HUES6 (cell line): Measurements from ENCODE around the gene SLC25A29.

ENCODE experiments used
- H3K27ac ChIP-seq: 2 replicates; pipeline ENCODE4 v1.7.0; 2013; ENCODE audit warnings: low read depth, mild to moderate bottlenecking, low read length, inconsistent platforms
- H3K27me3 ChIP-seq: 2 replicates; pipeline ENCODE4 v1.6.1; 2013; ENCODE audit warnings: low read length; ENCODE audit not compliant: control insufficient read depth, insufficient read depth
- H3K36me3 ChIP-seq: 2 replicates; pipeline ENCODE4 v1.6.1; 2013; ENCODE audit warnings: low read length; ENCODE audit not compliant: control insufficient read depth, insufficient read depth
- H3K4me1 ChIP-seq: 2 replicates; pipeline ENCODE4 v1.6.1; 2013; ENCODE audit warnings: low read length; ENCODE audit not compliant: control insufficient read depth, insufficient read depth
- H3K4me3 ChIP-seq: 2 replicates; pipeline ENCODE4 v1.5.1; 2013; ENCODE audit warnings: low read depth, low read length
- H3K9ac ChIP-seq: one replicate; pipeline ENCODE4 v1.6.1; 2013; ENCODE audit warnings: mild to moderate bottlenecking, low read length
- H3K9me3 ChIP-seq: 2 replicates; pipeline ENCODE4 v1.6.1; 2013; ENCODE audit warnings: low read depth, low read length; ENCODE audit not compliant: control insufficient read depth, insufficient read depth

SLC25A29 gene

DNA sequence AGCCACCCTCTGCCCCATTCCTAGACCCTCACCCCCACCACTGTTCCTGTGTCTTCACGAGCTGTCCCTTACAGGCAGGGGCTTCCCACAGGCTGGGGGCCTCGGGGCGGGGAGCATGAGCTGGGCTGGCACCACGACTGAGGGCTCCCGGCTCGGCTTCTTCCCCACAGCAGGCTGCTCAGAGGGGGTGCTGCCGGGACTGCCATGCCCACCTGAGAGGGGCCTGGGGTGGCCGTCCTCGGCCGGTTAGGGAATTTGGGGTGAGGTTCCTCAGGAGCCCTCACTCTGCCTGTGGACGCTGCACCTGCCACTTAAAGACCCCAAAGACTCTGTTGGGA, 23.7 kb upstream of the SLC25A29 start:
- Histone ChIP-seq H3K9me3 (no peaks in the 10 kb centered on the region), H3K4me1 (no peaks in the 10 kb centered on the region; the same call in 1 of the 2 replicates), H3K36me3 (peaks cover 21% of the 10 kb centered on the region), H3K27ac (no peak overlapping the region), H3K4me3 (no peak overlapping the region), H3K27me3 (no peaks in the 10 kb centered on the region), H3K9ac (no peak overlapping the region)

GRCh38 chr14:100329233-100330006, 23.2 kb upstream of the SLC25A29 start:
- no peak overlapping the region for H3K9ac ChIP-seq
- no peaks in the 10 kb centered on the region for H3K27me3 ChIP-seq
- no peak overlapping the region for H3K27ac ChIP-seq
- H3K4me1 ChIP-seq, result no peaks in the 10 kb centered on the region; the same call in 1 of the 2 replicates
- peaks cover 15% of the 10 kb centered on the region for H3K36me3 ChIP-seq
- no peak overlapping the region for H3K4me3 ChIP-seq
- no peaks in the 10 kb centered on the region for H3K9me3 ChIP-seq

DNA sequence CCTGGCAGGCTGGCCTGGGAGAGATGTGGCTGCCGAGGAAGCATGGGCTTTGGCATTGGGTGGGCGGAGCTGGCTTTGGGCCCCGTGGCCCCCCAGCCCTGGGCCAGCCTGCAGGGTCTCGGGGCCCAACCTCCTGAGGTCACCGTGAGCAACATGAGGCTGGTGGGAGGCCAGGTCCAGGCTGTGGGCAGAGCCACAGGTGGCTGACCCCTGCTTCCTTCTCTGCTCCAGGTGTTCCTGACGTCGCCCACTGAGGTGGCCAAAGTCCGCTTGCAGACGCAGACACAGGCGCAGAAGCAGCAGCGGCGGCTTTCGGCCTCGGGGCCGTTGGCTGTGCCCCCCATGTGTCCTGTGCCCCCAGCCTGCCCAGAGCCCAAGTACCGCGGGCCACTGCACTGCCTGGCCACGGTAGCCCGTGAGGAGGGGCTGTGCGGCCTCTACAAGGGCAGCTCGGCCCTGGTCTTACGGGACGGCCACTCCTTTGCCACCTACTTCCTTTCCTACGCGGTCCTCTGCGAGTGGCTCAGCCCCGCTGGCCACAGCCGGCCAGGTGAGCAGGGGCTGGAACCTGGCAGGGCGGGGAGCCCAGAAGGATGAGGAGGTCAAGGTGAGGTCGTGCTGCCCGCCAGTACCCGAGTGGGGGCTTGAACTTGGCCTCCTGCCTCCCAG, 22.4 kb upstream of the SLC25A29 start:
- Histone ChIP-seq H3K4me3 (no peak overlapping the region), H3K4me1 (no peaks in the 10 kb centered on the region; the same call in 1 of the 2 replicates), H3K27me3 (no peaks in the 10 kb centered on the region), H3K36me3 (peaks cover 7% of the 10 kb centered on the region; the same call in 1 of the 2 replicates), H3K27ac (no peak overlapping the region), H3K9ac (no peak overlapping the region), H3K9me3 (no peaks in the 10 kb centered on the region)

GRCh38 chr14:100327128-100327527, 20.9 kb upstream of the SLC25A29 start:
- H3K36me3 ChIP-seq, result no peaks in the 10 kb centered on the region
- H3K9ac ChIP-seq, result no peak overlapping the region
- H3K27me3 ChIP-seq, result no peaks in the 10 kb centered on the region
- H3K4me3 ChIP-seq, result no peak overlapping the region
- H3K9me3 ChIP-seq, result no peaks in the 10 kb centered on the region
- H3K27ac ChIP-seq, result no peak overlapping the region
- H3K4me1 ChIP-seq, result no peaks in the 10 kb centered on the region; the same call in 1 of the 2 replicates

GRCh38 chr14:100325958-100326357, 19.7 kb upstream of the SLC25A29 start:
- no peak overlapping the region for H3K4me3 ChIP-seq
- H3K9me3 ChIP-seq, result no peaks in the 10 kb centered on the region
- H3K27me3 ChIP-seq, result no peaks in the 10 kb centered on the region
- H3K9ac ChIP-seq, result no peak overlapping the region
- no peaks in the 10 kb centered on the region; the same call in 1 of the 2 replicates for H3K4me1 ChIP-seq
- H3K27ac ChIP-seq, result no peak overlapping the region
- no peaks in the 10 kb centered on the region for H3K36me3 ChIP-seq

DNA sequence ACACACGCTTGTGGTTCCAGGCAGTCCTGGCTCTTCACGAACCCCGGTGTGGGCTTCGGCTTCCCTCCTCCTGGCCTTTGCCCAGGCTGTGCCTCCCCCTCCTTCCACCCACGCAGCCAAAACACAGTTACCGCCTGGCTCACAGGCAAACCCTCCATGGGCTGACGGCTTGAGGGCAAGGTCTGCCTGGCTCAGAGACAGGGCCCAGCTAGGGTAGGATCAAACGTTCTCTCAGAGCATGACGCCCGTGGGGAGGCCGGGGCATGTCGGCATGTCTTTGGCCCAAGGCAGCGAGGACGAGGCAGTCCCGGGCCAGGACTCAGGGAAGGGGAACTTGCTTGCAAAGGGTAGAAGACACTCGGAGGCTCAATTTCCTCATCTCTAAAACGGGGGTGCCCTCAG, 19.0 kb upstream of the SLC25A29 start:
- no peaks in the 10 kb centered on the region for H3K9me3 ChIP-seq
- H3K4me3 ChIP-seq, result no peak overlapping the region
- H3K27ac ChIP-seq, result no peak overlapping the region
- no peaks in the 10 kb centered on the region for H3K36me3 ChIP-seq
- no peaks in the 10 kb centered on the region; the same call in 1 of the 2 replicates for H3K4me1 ChIP-seq
- no peak overlapping the region for H3K9ac ChIP-seq
- no peaks in the 10 kb centered on the region for H3K27me3 ChIP-seq

DNA sequence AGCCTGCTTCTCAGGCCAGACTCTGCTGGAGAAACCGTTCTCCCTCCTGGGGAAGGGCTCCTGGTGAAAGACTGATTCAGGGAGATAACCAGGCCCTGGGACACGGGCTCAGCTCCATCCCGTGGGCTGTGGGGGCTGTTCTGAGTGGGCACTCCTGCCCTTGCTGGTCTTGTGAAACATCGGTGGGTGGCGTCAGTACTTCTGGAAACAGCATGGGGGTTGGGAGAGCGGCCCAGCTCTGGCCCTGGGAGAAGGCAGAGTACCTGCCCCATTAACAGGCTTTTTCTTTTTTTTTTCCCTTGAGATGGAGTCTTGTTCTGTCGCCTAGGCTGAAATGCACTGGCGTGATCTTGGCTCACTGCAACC, 17.7 kb upstream of the SLC25A29 start:
- Histone ChIP-seq H3K9me3 (no peaks in the 10 kb centered on the region), H3K4me3 (no peak overlapping the region), H3K4me1 (no peaks in the 10 kb centered on the region)

DNA sequence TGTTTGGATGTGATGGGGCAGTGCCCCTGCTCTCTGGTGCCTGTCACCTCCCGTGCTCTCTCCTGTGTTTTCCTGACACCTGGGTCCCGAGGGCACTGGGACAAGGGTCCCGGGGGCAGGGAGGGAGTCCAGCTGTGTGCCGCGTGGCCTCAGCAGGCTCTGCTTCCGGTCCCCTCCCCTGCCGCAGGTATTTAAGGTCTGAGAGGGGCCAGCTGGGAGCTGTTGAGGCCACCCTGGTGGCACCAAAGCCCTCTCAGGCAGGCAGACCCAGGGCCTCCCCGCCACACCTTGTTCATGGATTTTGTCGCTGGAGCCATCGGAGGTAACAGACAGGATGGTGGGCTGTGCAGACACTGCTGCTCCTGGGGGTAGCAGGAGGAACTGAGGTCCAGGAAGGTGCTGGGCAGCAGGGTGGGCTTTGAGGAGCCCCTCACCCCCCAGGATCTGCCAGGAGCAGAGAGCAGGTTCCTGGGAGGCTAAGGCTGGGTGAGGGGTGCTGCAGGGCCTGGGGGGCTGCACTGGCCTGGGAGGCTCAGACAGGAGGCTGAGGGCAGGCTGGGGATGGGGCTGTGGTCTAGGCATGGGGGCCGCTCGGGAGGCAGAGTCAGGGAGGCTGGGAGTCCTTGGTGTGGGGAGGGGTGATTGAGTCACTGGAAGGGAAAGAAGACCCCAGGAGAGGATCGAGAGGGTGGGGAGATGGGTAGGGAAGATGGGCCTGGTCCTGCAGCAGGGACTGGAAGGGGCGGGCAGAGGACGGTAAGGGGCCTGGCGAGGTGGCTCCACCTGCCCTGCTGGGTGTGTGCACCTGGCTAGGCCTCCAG, 17.1 kb upstream of the SLC25A29 start, which contains the start of gene SLC25A47:
TSS of gene SLC25A47 (plus strand) at position 219 of the 821 bp plus-strand sequence. CDS start at position 295, 76 bp downstream.
- Histone ChIP-seq H3K4me1 (no peaks in the 10 kb centered on the region), H3K27me3 (no peaks in the 10 kb centered on the region), H3K9ac (no peak within 1 kb of the TSS), H3K9me3 (no peaks in the 10 kb centered on the region), H3K4me3 (no peak within 1 kb of the TSS), H3K36me3 (no peaks in the 10 kb centered on the region), H3K27ac (no peak within 1 kb of the TSS)

More for the DNA sequence above, 17.7 kb upstream of the SLC25A29 start:
- H3K36me3 ChIP-seq, result no peaks in the 10 kb centered on the region
- no peak overlapping the region for H3K9ac ChIP-seq
- H3K27ac ChIP-seq, result no peak overlapping the region
- H3K27me3 ChIP-seq, result no peaks in the 10 kb centered on the region

GRCh38 chr14:100322138-100322957, 16.1 kb upstream of the SLC25A29 start:
- Histone ChIP-seq H3K27me3 (no peaks in the 10 kb centered on the region), H3K9me3 (no peaks in the 10 kb centered on the region), H3K4me3 (no peak overlapping the region), H3K4me1 (no peaks in the 10 kb centered on the region), H3K9ac (no peak overlapping the region), H3K36me3 (no peaks in the 10 kb centered on the region), H3K27ac (no peak overlapping the region)

DNA sequence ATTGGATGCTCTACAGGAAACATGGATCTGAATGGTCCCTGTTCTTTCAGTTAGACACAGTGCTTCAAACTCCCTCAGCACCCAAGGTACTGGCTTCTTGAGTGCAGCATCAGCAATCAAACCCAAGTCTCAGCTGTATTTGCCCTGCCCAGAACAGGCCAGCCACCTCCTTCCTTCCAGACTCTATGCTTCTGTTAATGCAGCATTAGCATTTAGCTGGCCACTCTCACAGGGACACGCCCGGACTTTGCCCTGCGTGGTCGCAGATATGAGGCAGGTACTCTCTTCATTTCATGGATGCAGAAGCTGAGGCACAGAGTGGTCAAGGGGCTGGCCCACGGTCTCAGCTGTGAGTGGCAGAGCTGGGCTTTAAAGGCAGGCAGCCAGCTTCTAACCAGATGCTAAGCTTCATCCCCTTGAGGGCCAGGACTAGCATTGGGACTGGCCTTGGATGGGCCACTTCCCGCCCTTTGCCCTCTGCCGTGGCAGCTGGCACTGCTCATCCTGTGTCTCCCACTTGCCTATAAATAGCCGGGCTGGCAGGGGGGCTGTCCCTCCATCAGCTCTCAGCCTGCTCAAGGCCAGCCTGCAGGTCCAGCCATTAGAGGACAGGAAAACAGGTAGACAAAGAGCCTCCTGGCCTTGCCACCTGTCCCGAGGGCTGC, 15.4 kb upstream of the SLC25A29 start:
- Histone ChIP-seq H3K4me1 (no peaks in the 10 kb centered on the region), H3K27me3 (no peaks in the 10 kb centered on the region), H3K9me3 (no peaks in the 10 kb centered on the region), H3K9ac (no peak overlapping the region), H3K4me3 (no peak overlapping the region), H3K27ac (no peak overlapping the region), H3K36me3 (no peaks in the 10 kb centered on the region)
